ENCODE data around the gene PRKG1.

GRCh38 chr10:51965451-51965850 is 891.2 kb downstream of the PRKG1 start:
- no peak for TF ChIP-seq CTCF (IDR thresholded peaks at IDR 0.05; ENCODE audit: borderline replicate concordance, extremely low read depth, low read length, poor library complexity, severe bottlenecking)
- no peak for TF ChIP-seq EZH2 (IDR thresholded peaks at IDR 0.05; ENCODE audit: borderline replicate concordance, low read depth, low read length, severe bottlenecking)
